ENCODE data around the gene RPL36A.

The RPL36A gene

DNA sequence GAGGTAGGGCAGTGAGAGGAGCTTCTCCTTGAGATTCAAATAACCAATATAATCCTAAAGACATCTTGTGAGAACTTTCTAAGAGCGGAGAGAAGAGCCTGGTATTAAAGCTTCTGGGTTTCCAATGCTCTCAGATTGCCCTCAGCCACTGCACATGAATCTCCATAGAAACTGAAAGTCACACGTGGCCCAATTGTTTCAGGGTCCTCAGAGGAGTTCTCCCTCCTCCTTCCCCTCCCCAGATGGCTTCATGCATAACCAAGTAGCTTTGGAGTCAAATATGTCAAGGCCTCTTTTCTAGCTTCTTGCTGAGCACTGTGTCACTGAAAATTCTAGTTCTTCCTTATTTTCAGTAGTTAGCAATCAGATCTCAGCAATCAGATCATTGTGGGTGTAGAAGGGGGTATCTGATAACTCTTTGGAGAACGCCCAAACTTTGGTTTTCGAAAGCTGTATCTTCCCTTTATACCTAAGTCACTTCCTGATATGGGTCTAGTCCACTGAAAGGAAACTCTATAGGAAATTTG is 7.1 kb upstream of the RPL36A start:
- Histone ChIP-seq H3K4me1 (ENCODE audit: insufficient read depth, low read length) (peaks cover 4% of the 10 kb centered on the region; the same call in 1 of the 2 replicates), H3K36me3 (ENCODE audit: insufficient read depth, low read length) (no peaks in the 10 kb centered on the region), H3K9ac (ENCODE audit: low read depth, low read length) (no peak overlapping the region), H3K9me3 (ENCODE audit: control insufficient read depth, insufficient read depth, low read length) (no peaks in the 10 kb centered on the region)

DNA sequence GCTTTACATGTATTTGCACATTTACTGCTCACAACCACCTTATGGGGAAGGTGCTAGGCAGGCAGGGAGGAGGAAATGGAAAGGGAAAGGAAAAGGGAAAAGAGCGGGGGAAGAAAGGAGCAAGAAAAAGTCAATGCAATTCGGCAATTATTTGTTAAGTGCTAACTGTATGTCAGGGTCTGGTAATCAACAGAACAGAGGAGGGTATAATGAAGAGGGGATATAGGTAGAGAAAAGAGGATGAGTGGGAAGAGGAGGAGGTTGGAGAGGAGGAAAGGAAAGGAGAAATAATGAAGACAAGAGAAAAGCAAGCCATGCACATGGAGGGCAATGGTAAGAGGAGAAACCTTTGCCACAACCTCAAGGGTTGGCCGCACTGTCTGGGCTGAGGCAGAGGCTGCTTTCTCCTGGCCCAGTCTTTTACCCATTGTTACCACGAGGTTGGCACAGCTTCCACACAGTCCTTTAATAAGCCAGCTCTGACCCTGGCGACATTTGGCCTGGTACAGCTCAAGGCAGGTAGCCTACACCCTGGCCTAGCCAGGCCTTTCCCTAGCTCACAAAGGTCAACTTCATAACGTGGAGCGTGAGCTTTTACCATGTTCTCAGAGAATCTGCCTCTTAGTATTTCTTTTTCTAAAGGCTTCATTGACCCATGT is 5.7 kb upstream of the RPL36A start:
- H3K9me3 ChIP-seq (ENCODE audit: control insufficient read depth, insufficient read depth, low read length) = no peaks in the 10 kb centered on the region
- peaks cover 4% of the 10 kb centered on the region; the same call in 1 of the 2 replicates for H3K4me1 ChIP-seq (ENCODE audit: insufficient read depth, low read length)
- no peak overlapping the region for H3K9ac ChIP-seq (ENCODE audit: low read depth, low read length)
- no peaks in the 10 kb centered on the region for H3K36me3 ChIP-seq (ENCODE audit: insufficient read depth, low read length)

DNA sequence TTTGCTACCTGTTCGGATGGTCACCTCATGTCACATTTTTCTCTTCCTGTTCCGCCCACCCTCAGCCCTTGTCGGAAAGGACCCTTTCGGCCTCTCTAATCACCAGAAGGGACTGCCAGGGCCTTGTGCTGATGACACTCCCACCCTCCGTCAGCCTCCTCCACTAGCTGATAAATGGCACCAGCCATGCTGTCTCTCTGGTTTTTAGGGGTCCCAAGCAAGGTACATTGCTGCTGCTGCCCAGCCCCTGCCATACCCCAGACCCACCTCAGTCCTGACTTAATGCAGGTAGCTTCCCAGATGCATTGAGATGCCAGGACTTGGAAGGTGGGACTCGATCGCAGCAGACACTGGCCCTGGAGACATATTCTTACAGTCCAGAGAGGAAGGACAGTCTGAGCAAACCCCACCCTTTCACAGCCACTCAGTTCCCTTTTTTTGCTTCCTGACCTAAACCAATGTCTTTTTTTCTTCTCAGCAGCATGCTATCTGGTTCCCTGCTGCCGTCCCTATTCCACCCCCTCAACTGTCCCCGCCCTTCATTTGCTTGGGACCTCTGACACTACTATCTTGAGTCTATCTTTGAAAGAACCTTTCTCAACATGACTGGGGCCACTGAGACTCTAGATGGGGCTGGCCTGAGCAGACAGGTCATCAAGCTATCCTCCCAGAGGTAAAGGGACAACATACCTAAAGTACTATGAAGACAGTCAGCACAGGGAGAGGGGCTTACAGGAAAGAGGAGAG is 4.8 kb upstream of the RPL36A start, which contains the start of gene BTK:
Gene BTK, minus strand, starts transcription at position 397 of the 747 bp plus-strand sequence. CDS start 10,907 bp downstream, outside the sequence.
- Histone ChIP-seq H3K4me1 (ENCODE audit: insufficient read depth, low read length) (peaks cover 4% of the 10 kb centered on the region; the same call in 1 of the 2 replicates), H3K36me3 (ENCODE audit: insufficient read depth, low read length) (no peaks in the 10 kb centered on the region), H3K9me3 (ENCODE audit: control insufficient read depth, insufficient read depth, low read length) (no peaks in the 10 kb centered on the region), H3K9ac (ENCODE audit: low read depth, low read length) (no peak within 1 kb of the TSS)

DNA sequence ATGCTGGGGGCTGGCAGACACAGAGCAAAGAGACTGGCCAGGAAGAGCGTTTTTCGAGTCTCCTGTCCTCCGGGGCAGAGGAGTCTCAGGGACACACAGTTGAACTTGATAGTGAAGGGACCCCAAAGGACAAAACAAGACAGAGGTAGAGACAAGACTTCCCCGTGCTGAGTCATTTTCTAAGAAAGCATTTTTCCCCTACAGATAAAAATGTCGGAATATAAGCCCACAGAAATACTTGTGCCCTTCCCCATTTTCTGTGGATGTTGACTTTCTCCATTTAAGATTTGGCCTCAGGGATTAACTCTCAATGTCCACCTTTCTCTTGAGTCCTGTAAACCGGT is 4.3 kb upstream of the RPL36A start:
- H3K4me1 ChIP-seq (ENCODE audit: insufficient read depth, low read length) = peaks cover 4% of the 10 kb centered on the region; the same call in 1 of the 2 replicates
- H3K36me3 ChIP-seq (ENCODE audit: insufficient read depth, low read length) = peaks cover 2% of the 10 kb centered on the region; the same call in 1 of the 2 replicates
- H3K9me3 ChIP-seq (ENCODE audit: control insufficient read depth, insufficient read depth, low read length) = no peaks in the 10 kb centered on the region
- H3K9ac ChIP-seq (ENCODE audit: low read depth, low read length) = no peak overlapping the region

DNA sequence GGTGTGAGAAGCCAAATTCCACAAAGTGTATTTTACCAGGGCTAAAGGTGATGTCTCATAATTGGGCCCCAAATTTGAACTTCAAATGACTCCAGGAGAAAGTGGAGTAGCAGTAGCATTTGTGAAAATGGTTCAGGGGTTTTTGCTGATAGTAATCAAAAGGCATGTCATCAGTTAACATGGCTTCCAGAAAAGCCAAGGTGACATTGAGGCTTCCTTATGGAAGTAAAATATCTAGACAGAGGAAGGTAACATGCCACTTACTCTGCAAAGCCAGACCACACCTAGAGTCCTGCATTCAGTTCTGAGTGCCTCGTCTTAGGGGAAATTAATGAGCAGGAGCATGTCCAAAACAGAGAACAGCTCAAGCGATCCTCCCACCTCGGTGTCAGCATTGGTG is 2.2 kb upstream of the RPL36A start:
- H3K36me3 ChIP-seq (ENCODE audit: insufficient read depth, low read length) = peaks cover 16% of the 10 kb centered on the region
- H3K9ac ChIP-seq (ENCODE audit: low read depth, low read length) = no peak overlapping the region
- no peaks in the 10 kb centered on the region for H3K9me3 ChIP-seq (ENCODE audit: control insufficient read depth, insufficient read depth, low read length)
- peaks cover 4% of the 10 kb centered on the region; the same call in 1 of the 2 replicates for H3K4me1 ChIP-seq (ENCODE audit: insufficient read depth, low read length)

DNA sequence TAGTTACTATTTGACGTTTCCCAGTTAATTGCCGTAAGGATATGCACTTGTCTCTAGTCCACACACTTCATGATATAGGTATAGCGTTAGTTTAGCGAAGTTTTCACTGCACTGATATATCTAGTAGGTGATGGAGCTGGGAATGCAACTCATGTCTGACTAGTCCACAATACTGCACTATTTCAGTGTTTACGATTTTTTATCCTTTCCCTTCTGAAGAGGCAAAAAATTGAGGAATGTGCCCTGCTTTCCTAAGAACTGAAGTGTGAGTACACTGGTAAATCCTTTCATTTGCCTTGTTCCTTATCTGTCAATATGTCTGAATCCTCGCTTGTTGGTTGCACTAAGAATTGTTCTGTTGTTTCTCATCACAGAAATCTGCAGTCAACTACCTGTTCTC is 1.0 kb downstream of the RPL36A start:
- Histone ChIP-seq H3K9ac (ENCODE audit: low read depth, low read length) (peak overlapping the region; percentile 69), H3K4me1 (ENCODE audit: insufficient read depth, low read length) (no peaks in the 10 kb centered on the region; the same call in 1 of the 2 replicates), H3K9me3 (ENCODE audit: control insufficient read depth, insufficient read depth, low read length) (no peaks in the 10 kb centered on the region), H3K36me3 (ENCODE audit: insufficient read depth, low read length) (peaks cover 21% of the 10 kb centered on the region)

DNA sequence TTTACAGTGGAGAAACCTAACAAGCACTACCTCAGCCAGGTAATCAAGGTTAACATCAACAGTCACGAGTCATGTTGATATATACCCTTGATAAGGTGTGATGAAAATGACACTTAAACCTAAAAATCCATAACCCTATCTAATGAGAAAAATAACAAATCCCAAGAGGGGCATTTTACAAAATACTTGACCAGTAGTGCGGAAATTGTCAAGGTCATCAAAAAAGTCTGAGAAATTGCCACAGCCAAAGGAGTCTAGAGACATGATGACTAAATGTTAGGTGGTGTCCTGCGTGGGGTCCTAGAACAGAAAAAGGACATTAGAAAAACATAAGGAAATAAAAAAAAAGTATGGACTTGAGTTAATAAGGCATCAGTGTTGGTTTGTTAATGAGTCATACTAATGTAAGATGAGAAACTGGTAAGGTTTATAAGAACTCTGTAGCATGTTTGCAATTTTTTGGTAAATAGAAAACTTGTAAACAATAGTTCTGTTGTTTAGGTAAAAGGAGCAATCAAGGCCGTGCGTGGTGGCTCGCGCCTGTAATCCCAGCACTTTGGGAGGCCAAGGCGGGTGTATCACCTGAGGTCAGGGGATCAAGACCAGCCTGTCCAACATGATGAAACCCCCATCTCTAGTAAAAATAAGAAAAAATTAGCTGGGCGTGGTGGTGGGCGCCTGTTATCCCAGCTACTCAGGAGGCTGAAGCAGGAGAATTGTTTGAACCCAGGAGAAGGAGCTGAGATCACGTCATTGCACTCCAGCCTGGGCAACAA is 2.9 kb downstream of the RPL36A start:
- peaks cover 21% of the 10 kb centered on the region for H3K36me3 ChIP-seq (ENCODE audit: insufficient read depth, low read length)
- H3K9me3 ChIP-seq (ENCODE audit: control insufficient read depth, insufficient read depth, low read length) = no peaks in the 10 kb centered on the region
- H3K9ac ChIP-seq (ENCODE audit: low read depth, low read length) = no peak overlapping the region
- no peaks in the 10 kb centered on the region; the same call in 1 of the 2 replicates for H3K4me1 ChIP-seq (ENCODE audit: insufficient read depth, low read length)

DNA sequence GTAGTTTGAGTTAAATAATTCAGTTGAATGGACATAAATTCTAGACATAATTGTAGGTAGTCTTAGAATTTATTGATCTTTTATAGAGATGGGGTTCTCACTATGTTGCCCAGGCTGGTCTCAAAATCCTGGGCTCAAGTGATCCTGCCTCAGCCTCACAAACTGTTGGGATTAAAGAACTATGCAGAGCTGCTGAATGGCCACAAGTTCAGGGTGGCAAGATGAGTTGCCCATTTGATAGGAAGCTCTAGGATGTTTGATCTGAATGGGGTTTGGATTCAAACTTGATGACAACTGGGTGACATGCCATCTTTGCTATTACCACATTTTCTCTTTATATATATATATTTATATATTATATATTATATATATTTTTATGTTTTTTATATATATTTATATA is 3.6 kb downstream of the RPL36A start:
- H3K9me3 ChIP-seq (ENCODE audit: control insufficient read depth, insufficient read depth, low read length) = no peaks in the 10 kb centered on the region
- H3K9ac ChIP-seq (ENCODE audit: low read depth, low read length) = no peak overlapping the region
- peaks cover 21% of the 10 kb centered on the region for H3K36me3 ChIP-seq (ENCODE audit: insufficient read depth, low read length)
- H3K4me1 ChIP-seq (ENCODE audit: insufficient read depth, low read length) = no peaks in the 10 kb centered on the region; the same call in 1 of the 2 replicates

- Histone ChIP-seq H3K36me3 (ENCODE audit: insufficient read depth, low read length) (peaks cover 21% of the 10 kb centered on the region), H3K9ac (ENCODE audit: low read depth, low read length) (no peak overlapping the region), H3K9me3 (ENCODE audit: control insufficient read depth, insufficient read depth, low read length) (no peaks in the 10 kb centered on the region), H3K4me1 (ENCODE audit: insufficient read depth, low read length) (no peaks in the 10 kb centered on the region; the same call in 1 of the 2 replicates)
Measured at GRCh38 chrX:101395789-101396188, 5.0 kb downstream of the RPL36A start.

DNA sequence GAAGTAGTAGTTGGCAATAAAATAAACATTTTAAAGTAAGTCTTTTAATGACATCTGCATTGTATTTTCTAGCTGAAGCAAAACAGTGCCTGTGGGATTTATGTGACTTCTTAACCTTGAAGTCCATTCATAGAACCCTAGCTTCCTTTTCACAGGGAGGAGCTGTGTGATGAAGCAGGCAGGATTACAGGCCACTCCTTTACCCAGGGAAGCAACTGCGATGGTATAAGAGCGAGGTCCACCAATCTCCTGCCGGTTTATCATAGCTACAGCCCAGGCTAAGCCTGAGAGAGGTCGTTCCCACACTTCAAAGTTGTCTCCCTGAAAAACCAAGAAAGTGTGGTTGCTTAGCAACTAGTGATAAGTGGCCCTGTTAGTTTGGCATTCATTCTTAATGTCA is 7.0 kb downstream of the RPL36A start:
- Histone ChIP-seq H3K9ac (ENCODE audit: low read depth, low read length) (no peak overlapping the region), H3K4me1 (ENCODE audit: insufficient read depth, low read length) (no peaks in the 10 kb centered on the region), H3K9me3 (ENCODE audit: control insufficient read depth, insufficient read depth, low read length) (no peaks in the 10 kb centered on the region), H3K36me3 (ENCODE audit: insufficient read depth, low read length) (peaks cover 9% of the 10 kb centered on the region)

GRCh38 chrX:101398694-101399093 is 7.9 kb downstream of the RPL36A start:
- Histone ChIP-seq H3K9me3 (ENCODE audit: control insufficient read depth, insufficient read depth, low read length) (no peaks in the 10 kb centered on the region), H3K9ac (ENCODE audit: low read depth, low read length) (no peak overlapping the region), H3K4me1 (ENCODE audit: insufficient read depth, low read length) (no peaks in the 10 kb centered on the region), H3K36me3 (ENCODE audit: insufficient read depth, low read length) (peaks cover 4% of the 10 kb centered on the region)

- H3K36me3 ChIP-seq (ENCODE audit: insufficient read depth, low read length) = no peaks in the 10 kb centered on the region; the same call in 1 of the 2 replicates
- no peaks in the 10 kb centered on the region for H3K9me3 ChIP-seq (ENCODE audit: control insufficient read depth, insufficient read depth, low read length)
- no peak overlapping the region for H3K9ac ChIP-seq (ENCODE audit: low read depth, low read length)
- no peaks in the 10 kb centered on the region for H3K4me1 ChIP-seq (ENCODE audit: insufficient read depth, low read length)
Measured at GRCh38 chrX:101399825-101400224, 9.0 kb downstream of the RPL36A start.

- H3K36me3 ChIP-seq (ENCODE audit: insufficient read depth, low read length) = no peaks in the 10 kb centered on the region
- no peaks in the 10 kb centered on the region for H3K9me3 ChIP-seq (ENCODE audit: control insufficient read depth, insufficient read depth, low read length)
- H3K9ac ChIP-seq (ENCODE audit: low read depth, low read length) = peak overlapping the region; percentile 88
- H3K4me1 ChIP-seq (ENCODE audit: insufficient read depth, low read length) = no peaks in the 10 kb centered on the region; the same call in 1 of the 2 replicates
Measured at GRCh38 chrX:101407167-101407747, 16.4 kb downstream of the RPL36A start.

Measured in ES-I3 (cell line).